K562 (cell line): ENCODE results near the gene WWOX. TPM values are rescaled to one million over a fixed set of nuclear protein-coding genes. Genes with fewer than 3 reads are reported as not detected.

Experiments
- ATAC-seq: fragments of 200-7000 bp; cut with Tn5 transposase; 3 replicates; pipeline ENCODE4 v1.9.1; 2020; ENCODE audit warnings: moderate library complexity
- BruUV-seq: library from RNA; stranded (reverse); fragments of 400-500 nt; replicated peaks from 2 replicates; lab custom pipeline; 2021; lab: Mats Ljungman, UMichigan
- CTCF ChIA-PET: fragments of 300-600 bp; formaldehyde crosslinking; extraction: SDS; loops from one replicate; lab custom pipeline; 2021; ENCODE audit warnings: low intra/inter-chr PET ratio; lab: Yijun Ruan, JAX
- POLR2A ChIA-PET: fragments of 300-600, 350-650 bp; sonication (Branson Sonifier 250); formaldehyde crosslinking; extraction: SDS; loops from one replicate; lab custom pipeline; 2021; ENCODE audit warnings: antibody characterized with exemption, inconsistent platforms; lab: Yijun Ruan, JAX
- DNase-seq, 4 experiments: peaks; one replicate each; pipeline versions ENCODE4 v3.0.0 to v3.0.0-alpha.2; 2011 to 2018; ENCODE audit warnings: low spot score in 3 of 4, mixed read lengths in 3 of 4; ENCODE audit errors: extremely low read depth in 1 of 4
- FAIRE-seq: peaks from 2 replicates; lab custom pipeline; 2011; peaks lifted over from hg19 to GRCh38; lab: Jason Lieb, UNC
- H2AFZ ChIP-seq: 2 replicates; pipeline ENCODE4 v1.6.0; 2011; ENCODE audit warnings: low read depth, low read length, control low read depth, inconsistent platforms
- H3K27ac ChIP-seq: fragments of 200-600 bp; 3 replicates; pipeline ENCODE4 v1.8.0; 2011; ENCODE audit warnings: low read depth, mild to moderate bottlenecking, control low read depth, inconsistent platforms, low read length, moderate library complexity, mixed read lengths; ENCODE audit errors: extremely low read depth
- H3K27me3 ChIP-seq, 2 experiments: fragments of 300-600 bp in 1 of 2; 2 replicates in 1 of 2; 3 replicates in 1 of 2; pipeline versions ENCODE4 v1.6.0 to v1.8.0; 2011; ENCODE audit warnings: inconsistent platforms in 2 of 2, low read length in 2 of 2, mild to moderate bottlenecking in 1 of 2, mixed read lengths in 1 of 2, moderate library complexity in 1 of 2; ENCODE audit not compliant: control insufficient read depth in 2 of 2, insufficient read depth in 2 of 2
- H3K36me3 ChIP-seq: fragments of 300-600 bp; 3 replicates; pipeline ENCODE4 v1.8.0; 2011; ENCODE audit warnings: mild to moderate bottlenecking, low read length, inconsistent platforms; ENCODE audit not compliant: control insufficient read depth, insufficient read depth
- H3K4me1 ChIP-seq, 2 experiments: fragments of 200-600 bp in 1 of 2; replicated peaks in 1 of 2; 2 replicates in 1 of 2; 3 replicates in 1 of 2; pipeline versions ENCODE4 v1.5.1 to v1.8.0; 2011; ENCODE audit warnings: inconsistent platforms in 2 of 2, low read length in 2 of 2, mild to moderate bottlenecking in 1 of 2, mixed read lengths in 1 of 2, moderate library complexity in 1 of 2; ENCODE audit not compliant: control insufficient read depth in 2 of 2, insufficient read depth in 2 of 2
- H3K4me2 ChIP-seq: 2 replicates; pipeline ENCODE4 v1.6.1; 2011; ENCODE audit warnings: low read length, control low read depth, inconsistent platforms, mixed read lengths; ENCODE audit not compliant: insufficient read depth
- H3K4me3 ChIP-seq: fragments of 200-600 bp; sonication (generic), shearing (Covaris generic); 2 replicates; pipeline ENCODE4 v1.5.1; 2016; ENCODE audit warnings: control low read depth, inconsistent platforms
- H3K79me2 ChIP-seq: fragments of 200-600 bp; 3 replicates; pipeline ENCODE4 v1.8.0; 2011; ENCODE audit warnings: low read length, inconsistent platforms; ENCODE audit not compliant: control insufficient read depth, insufficient read depth
- H3K9ac ChIP-seq, 2 experiments: 2 replicates each; pipeline versions ENCODE4 v1.6.0 to v1.6.1; 2011; ENCODE audit warnings: low read depth in 2 of 2, low read length in 2 of 2, control low read depth in 1 of 2, inconsistent platforms in 1 of 2, mild to moderate bottlenecking in 1 of 2, mixed read lengths in 1 of 2; ENCODE audit not compliant: insufficient read depth in 1 of 2
- H3K9me1 ChIP-seq: one replicate; pipeline ENCODE4 v1.6.0; 2011; ENCODE audit warnings: inconsistent platforms, mild to moderate bottlenecking, low read length, moderate library complexity; ENCODE audit not compliant: control insufficient read depth, insufficient read depth
- H3K9me3 ChIP-seq: replicated peaks from 2 replicates; pipeline ENCODE4 v1.5.1; 2011; ENCODE audit warnings: low read depth, low read length, inconsistent platforms; ENCODE audit not compliant: control insufficient read depth, insufficient read depth
- H4K20me1 ChIP-seq: replicated peaks from 2 replicates; pipeline ENCODE4 v1.6.1; 2011; ENCODE audit warnings: low read length, inconsistent platforms, mixed read lengths; ENCODE audit not compliant: control insufficient read depth, insufficient read depth
- CBX2 ChIP-seq: fragments of 200-600 bp; sonication (generic); IDR thresholded peaks from one replicate; pipeline ENCODE4 v1.6.1; 2012; ENCODE audit warnings: mild to moderate bottlenecking, low read length, inconsistent platforms; ENCODE audit not compliant: insufficient read depth, poor library complexity, severe bottlenecking
- CREM ChIP-seq: IDR thresholded peaks from 2 replicates; pipeline ENCODE4 v1.6.1; 2014; ENCODE audit warnings: antibody characterized with exemption, low read depth
- CTCF ChIP-seq, 3 experiments: IDR thresholded peaks in 2 of 3; conservative IDR thresholded peaks in 1 of 3; 2 replicates each; pipeline ENCODE4 v1.5.1; 2011 to 2012; ENCODE audit warnings: low read length in 3 of 3, mild to moderate bottlenecking in 3 of 3, control low read depth in 2 of 3, improper control_type of control experiment in 1 of 3, inconsistent platforms in 1 of 3, low read depth in 1 of 3, mixed read lengths in 1 of 3, moderate library complexity in 1 of 3; ENCODE audit not compliant: insufficient read depth in 2 of 3
- CTCFL ChIP-seq: IDR thresholded peaks from 2 replicates; pipeline ENCODE4 v1.6.1; 2011; ENCODE audit warnings: borderline replicate concordance, low read depth, mild to moderate bottlenecking, moderate library complexity, low read length; ENCODE audit not compliant: insufficient read depth, poor library complexity, severe bottlenecking
- EGR1 ChIP-seq: fragments of 450-650 bp; conservative IDR thresholded peaks from 2 replicates; pipeline ENCODE4 v1.6.1; 2017; ENCODE audit warnings: mild to moderate bottlenecking
- RB1 ChIP-seq: fragments of 450-650 bp; IDR thresholded peaks from 2 replicates; pipeline ENCODE4 v1.6.1; 2017; ENCODE audit warnings: low read depth, mild to moderate bottlenecking
- WHSC1 ChIP-seq: IDR thresholded peaks from one replicate; pipeline ENCODE4 v1.6.1; 2012; ENCODE audit warnings: low read length, control low read depth, inconsistent platforms
- ZKSCAN1 ChIP-seq: fragments of 150-350 bp; IDR thresholded peaks from 2 replicates; pipeline ENCODE4 v1.6.1; 2016; ENCODE audit warnings: low read depth, low read length
- ZNF217 ChIP-seq: sonication (generic); formaldehyde crosslinking; IDR thresholded peaks from 2 replicates; pipeline ENCODE4 v1.8.0; 2022; ENCODE audit warnings: mild to moderate bottlenecking, missing genetic modification reagents
- WGBS: fragments of 100-300 bp; shearing (Covaris generic); methylation state at CpG from one replicate; pipeline ENCODE4 v1.1.6; 2016; ENCODE audit warnings: low coverage, mixed read lengths; ENCODE audit not compliant: insufficient coverage; ENCODE audit errors: missing lambda C conversion rate; 5-methylcytosine and 5-hydroxymethylcytosine counted together
- in situ Hi-C: fragments of 300-500 bp; cut with MboI; formaldehyde crosslinking; loops from 4 replicates; pipeline ENCODE4 v1.15.0; 2018; ENCODE audit warnings: inconsistent platforms, mixed read lengths
- intact Hi-C: fragments of 100-400 bp; cut with micrococcal nuclease; formaldehyde crosslinking; loops from 2 replicates; pipeline ENCODE4 v1.14.2; 2022
- polyA plus RNA-seq, 8 experiments: library from polyadenylated mRNA; depleted of rRNA in 4 of 8; stranded (reverse) in 5 of 8; unstranded in 3 of 8; fragments of >200 nt; fragmentation: Nextera tagmentation in 2 of 8; fragmentation: Illumina TruSeq in 1 of 8; extraction: Ambion mirVana in 2 of 8; extraction: Trizol in 1 of 8; gene quantifications; 2 replicates each; pipeline versions ENCODE4 v1.2.1 to v1.2.3, GENCODE V29; 2011 to 2014; ENCODE audit warnings: inconsistent platforms in 1 of 8, missing spikeins in 1 of 8
- total RNA-seq, 7 experiments: library from RNA; depleted of rRNA in 6 of 7; stranded (reverse); fragments of >200 nt in 6 of 7; fragmentation: Illumina TruSeq in 2 of 7; extraction: Trizol in 2 of 7; gene quantifications; 2 replicates each; pipeline versions ENCODE4 v1.2.1 to v1.2.3, GENCODE V29; 2011 to 2021; ENCODE audit warnings: low replicate concordance in 1 of 7
- TF ChIP-seq, protein P1 (sequence below): fragments of 250-450 bp; sonication (Bioruptor Pico); IDR thresholded peaks from 2 replicates; pipeline ENCODE4 v1.5.0; 2021; ENCODE audit warnings: mild to moderate bottlenecking, moderate library complexity

WWOX gene
- total and polyA plus RNA-seq, 9 of the 15 experiments (the other 6 are each of a cell fraction or from before 2014, with no cell fraction given), result 1.6 to 22.7 (median 8.1) TPM

DNA sequence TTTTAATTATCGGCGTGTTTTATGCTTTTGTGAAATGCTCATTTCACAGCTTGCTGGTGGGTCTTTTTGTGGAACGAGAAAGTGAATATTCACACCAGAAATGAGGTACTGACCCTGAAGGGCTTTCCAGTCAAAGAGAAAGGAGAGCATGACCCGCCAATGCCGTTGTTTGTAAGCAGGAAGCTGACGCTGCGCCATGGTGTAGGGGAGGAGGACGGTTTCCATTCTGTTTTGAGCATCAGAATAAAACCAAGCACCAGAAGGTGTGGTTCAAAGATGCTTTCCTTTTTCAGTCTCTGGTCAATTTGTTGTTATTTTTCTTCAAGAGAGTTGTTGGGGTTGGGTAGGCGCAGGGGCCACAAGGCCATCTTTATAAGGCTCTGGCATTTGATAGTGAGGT is 669.3 kb downstream of the WWOX start (continued):
- TF ChIP-seq ZKSCAN1, result no peak

- intact Hi-C loops, result loop anchor here (1.0 to 5.0 kb wide), 3 partner anchors 63 to 648 kb away; no protein-coding TSS in a partner anchor
- BruUV-seq, result no TSS peak
- peak; percentile 87 for FAIRE-seq
- TF ChIP-seq CBX2 (no peak), RB1 (0 out of 2 replicates have a peak, but pooled peaks have one; percentile 49), WHSC1 (no peak), ZNF217 (CRISPR knock-in tag) (no peak), CREM (peak; percentile 39; the same call in 1 of the 2 replicates), EGR1 (peak; percentile 35), CTCFL (peak; percentile 56), CTCF (IDR thresholded peaks at IDR 0.05 in 2 of 3, conservative IDR thresholded peaks at IDR 0.05 in 1 of 3; ENCODE audit: insufficient read depth in 2 of 3, low read depth in 1 of 3, low read length in 3 of 3) (peak; percentile 84 to 87 (median 86))
- TF ChIP-seq, protein P1, sequence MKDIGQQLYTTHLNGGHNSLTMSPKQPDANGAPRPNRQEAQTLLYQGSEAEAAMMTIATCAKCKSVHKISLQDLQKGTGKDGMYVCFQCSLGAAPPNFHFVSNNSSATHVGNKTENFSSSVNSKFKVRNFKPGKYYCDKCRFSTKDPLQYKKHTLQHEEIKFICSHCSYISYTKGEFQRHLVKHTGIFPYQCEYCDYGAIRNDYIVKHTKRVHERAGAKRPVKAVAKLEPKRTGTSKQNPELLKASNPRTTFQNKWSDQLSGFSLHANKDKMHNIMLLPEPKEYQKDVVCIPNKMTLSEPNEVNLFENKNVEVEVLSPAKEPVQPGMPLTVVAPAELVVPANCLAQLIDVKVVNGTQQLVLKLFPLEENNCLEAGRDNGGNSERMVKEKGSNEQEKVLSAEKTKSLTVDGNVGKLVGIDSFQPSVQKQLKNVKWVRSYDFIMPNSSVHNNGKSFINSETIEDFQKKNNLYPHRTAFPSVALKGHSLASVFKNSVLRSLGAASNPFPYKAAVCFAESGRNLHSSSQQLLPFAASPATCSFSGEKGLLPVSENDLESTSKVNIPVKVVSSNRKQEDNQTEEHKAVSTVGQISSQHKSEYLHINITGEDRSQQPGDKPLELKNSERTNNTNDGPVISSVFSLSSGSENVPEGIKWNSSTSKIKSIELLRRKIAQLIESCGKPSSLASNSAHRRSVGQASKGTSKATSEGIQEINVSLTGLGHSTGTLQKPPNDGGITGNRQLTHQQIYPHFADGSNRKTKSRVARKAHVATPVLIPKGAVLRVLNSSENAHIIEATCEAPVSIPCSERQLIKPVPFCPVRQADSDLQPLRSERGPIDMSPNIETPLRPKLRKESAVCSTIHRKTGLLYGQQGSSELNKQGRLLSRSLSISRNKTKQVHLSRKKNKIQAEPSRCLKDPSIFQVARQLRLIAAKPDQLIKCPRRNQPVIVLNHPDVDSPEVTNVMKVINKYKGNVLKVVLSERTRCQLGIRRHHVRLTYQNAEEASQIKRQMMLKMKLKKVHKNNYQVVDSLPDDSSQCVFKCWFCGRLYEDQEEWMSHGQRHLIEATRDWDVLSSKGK (CRISPR knock-in tag), result no peak
Measured at GRCh38 chr16:78770353-78771091, 671.1 kb downstream of the WWOX start.

More at GRCh38 chr16:78770353-78771091, 671.1 kb downstream of the WWOX start:
- Histone ChIP-seq H3K4me3 (no peak overlapping the region), H3K9me3 (no peaks in the 10 kb centered on the region), H4K20me1 (peaks cover 4% of the 10 kb centered on the region; the same call in 1 of the 2 replicates), H3K27me3 (peaks cover 0 to 8% of the 10 kb centered on the region in 2 experiments; a peak in 1 of 5 replicates), H3K4me1 (no peaks in the 10 kb centered on the region), H3K4me2 (no peak overlapping the region), H3K9me1 (no peaks in the 10 kb centered on the region), H3K27ac (no peak overlapping the region), H3K36me3 (no peaks in the 10 kb centered on the region), H3K79me2 (no peaks in the 10 kb centered on the region), H2AFZ (no peak overlapping the region), H3K9ac (no peak overlapping the region)
- POLR2A ChIA-PET, result interaction anchor here (0.6 kb wide), 1 partner anchor 89 kb away, joined by 3 read pairs; no protein-coding TSS in a partner anchor
- DNase-seq (peak; percentile 78 to 97 (median 91)), ATAC-seq (peak; percentile 99)
- 0% methylated on average over 21 of the region's 23 CpGs for WGBS
- CTCF ChIA-PET, result interaction anchor here (0.7 to 1.6 kb wide), 2 partner anchors 65 to 268 kb away, joined by 5 to 6 read pairs; no protein-coding TSS in a partner anchor
- in situ Hi-C loops, result no loop called here
